Measurements from ENCODE around the gene KLHL29.

KLHL29 gene

DNA sequence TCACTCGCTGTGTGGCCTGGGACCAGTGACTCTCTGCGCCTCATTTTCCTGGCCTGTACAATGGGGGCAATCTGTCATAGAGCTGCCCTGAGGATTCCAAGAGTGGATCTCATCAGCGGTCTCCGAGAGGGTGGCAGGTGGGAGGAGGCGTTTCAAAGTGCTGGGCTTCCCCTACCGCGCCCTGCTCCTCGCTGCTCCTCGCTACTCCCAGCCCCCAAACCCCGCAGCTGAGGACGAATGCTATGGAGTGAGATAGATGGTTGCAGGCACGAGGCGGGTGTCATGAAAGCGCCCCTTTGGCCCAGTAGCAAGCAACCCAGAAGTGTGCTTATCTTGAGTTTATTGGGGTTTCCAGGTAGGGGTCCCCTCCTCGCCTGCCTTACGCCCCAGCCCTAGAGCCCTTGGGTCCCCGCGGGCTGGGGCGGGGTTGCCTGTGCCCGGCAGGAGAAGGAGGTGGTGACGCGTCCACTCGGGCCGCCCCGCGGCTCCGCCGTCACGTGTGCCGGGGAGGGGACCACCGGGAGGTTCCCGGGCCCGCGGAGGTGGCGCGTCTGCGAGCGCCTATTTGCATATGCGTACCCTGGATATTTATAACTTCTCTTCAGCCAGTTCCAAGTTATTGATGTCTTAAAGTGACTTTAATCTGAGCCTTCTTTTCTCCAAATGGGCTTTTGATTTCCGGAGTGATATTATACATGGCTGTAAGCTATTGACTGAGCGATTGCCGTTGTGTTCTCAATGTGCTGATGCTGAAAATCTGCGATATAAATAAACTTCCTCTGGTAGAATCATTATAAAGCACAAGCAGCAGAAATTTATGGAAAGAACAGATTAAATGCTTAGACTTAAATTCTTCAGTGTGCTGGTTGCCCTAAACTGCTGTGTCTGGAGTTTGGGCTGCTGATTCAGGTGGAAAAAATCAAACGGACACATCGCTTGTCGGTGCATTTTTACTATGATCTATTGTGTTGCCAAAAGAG lies 278.3 kb downstream of the KLHL29 start:
- H3K4me3 ChIP-seq (ENCODE audit: low read depth, low read length), result no peak overlapping the region
- TF ChIP-seq, protein P1, sequence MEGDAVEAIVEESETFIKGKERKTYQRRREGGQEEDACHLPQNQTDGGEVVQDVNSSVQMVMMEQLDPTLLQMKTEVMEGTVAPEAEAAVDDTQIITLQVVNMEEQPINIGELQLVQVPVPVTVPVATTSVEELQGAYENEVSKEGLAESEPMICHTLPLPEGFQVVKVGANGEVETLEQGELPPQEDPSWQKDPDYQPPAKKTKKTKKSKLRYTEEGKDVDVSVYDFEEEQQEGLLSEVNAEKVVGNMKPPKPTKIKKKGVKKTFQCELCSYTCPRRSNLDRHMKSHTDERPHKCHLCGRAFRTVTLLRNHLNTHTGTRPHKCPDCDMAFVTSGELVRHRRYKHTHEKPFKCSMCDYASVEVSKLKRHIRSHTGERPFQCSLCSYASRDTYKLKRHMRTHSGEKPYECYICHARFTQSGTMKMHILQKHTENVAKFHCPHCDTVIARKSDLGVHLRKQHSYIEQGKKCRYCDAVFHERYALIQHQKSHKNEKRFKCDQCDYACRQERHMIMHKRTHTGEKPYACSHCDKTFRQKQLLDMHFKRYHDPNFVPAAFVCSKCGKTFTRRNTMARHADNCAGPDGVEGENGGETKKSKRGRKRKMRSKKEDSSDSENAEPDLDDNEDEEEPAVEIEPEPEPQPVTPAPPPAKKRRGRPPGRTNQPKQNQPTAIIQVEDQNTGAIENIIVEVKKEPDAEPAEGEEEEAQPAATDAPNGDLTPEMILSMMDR (IDR thresholded peaks at IDR 0.05; ENCODE audit: low read depth, low read length, missing control alignments), result no peak
- DNase-seq (ENCODE audit: low read depth), result no peak

DNA sequence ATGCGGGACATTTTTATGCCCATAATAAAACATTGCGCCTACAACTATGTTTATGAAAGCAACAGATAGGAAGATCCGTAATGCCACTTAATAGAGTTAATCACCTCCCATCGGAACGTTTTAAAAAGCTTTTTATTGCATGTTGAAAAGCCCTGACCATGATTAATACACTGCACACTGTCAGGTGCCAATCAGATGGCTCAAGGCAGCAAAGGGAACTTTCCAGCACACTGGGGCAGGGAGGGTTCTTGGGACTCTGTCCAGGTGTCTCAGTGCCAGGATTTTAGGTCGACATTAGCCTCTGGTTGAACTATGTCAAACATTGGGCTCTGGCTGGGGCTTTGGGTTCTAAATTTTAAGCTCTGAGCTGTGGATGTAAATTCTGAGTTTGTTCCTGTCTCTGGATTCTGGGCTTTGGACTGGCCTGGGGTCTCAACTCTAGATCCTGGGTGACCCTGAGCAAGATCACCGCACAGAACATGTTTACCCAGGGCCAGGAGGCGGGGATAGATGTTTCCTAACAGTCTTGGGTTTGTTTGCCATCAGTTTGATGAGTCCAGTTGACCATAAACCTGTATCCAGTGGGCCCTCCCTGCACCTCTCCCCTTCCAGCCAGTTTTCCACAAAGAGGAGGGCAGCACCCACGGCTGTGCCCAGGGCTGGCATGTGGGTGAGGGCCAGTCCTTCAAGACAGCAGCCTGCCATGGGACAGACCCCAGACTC lies 279.2 kb downstream of the KLHL29 start:
- H3K4me3 ChIP-seq (ENCODE audit: low read depth, low read length), result no peak overlapping the region
- TF ChIP-seq, protein P1 (IDR thresholded peaks at IDR 0.05; ENCODE audit: low read depth, low read length, missing control alignments), result no peak
- no peak for DNase-seq (ENCODE audit: low read depth)

- H3K4me3 ChIP-seq (ENCODE audit: low read depth, low read length), result no peak overlapping the region
- TF ChIP-seq, protein P1 (IDR thresholded peaks at IDR 0.05; ENCODE audit: low read depth, low read length, missing control alignments), result no peak
- no peak for DNase-seq (ENCODE audit: low read depth)
Observed at GRCh38 chr2:23666241-23666979, 281.4 kb downstream of the KLHL29 start.

DNA sequence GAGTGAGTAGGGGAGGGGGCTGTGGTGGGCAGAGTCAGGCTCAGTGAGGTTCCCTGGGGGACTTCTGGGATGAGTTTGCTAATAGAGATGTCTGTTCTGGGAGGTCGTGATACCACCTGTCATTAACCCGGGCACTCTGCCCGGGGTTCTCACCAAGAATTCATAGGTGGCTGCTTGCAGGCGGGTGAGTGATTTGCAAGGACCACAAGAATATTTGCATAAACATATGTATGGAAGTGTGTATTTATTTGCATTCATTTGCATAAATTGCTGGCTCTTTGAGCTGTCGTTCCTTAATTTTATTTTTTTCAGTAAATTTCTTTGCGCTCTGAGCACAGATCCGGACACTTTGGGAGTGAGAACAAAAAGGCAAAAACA lies 282.0 kb downstream of the KLHL29 start:
- TF ChIP-seq, protein P1 (IDR thresholded peaks at IDR 0.05; ENCODE audit: low read depth, low read length, missing control alignments), result no peak
- H3K4me3 ChIP-seq (ENCODE audit: low read depth, low read length), result no peak overlapping the region
- no peak for DNase-seq (ENCODE audit: low read depth)

GRCh38 chr2:23668756-23669304 lies 283.9 kb downstream of the KLHL29 start:
- DNase-seq (ENCODE audit: low read depth), result no peak
- TF ChIP-seq, protein P1 (IDR thresholded peaks at IDR 0.05; ENCODE audit: low read depth, low read length, missing control alignments), result no peak
- no peak overlapping the region for H3K4me3 ChIP-seq (ENCODE audit: low read depth, low read length)

DNA sequence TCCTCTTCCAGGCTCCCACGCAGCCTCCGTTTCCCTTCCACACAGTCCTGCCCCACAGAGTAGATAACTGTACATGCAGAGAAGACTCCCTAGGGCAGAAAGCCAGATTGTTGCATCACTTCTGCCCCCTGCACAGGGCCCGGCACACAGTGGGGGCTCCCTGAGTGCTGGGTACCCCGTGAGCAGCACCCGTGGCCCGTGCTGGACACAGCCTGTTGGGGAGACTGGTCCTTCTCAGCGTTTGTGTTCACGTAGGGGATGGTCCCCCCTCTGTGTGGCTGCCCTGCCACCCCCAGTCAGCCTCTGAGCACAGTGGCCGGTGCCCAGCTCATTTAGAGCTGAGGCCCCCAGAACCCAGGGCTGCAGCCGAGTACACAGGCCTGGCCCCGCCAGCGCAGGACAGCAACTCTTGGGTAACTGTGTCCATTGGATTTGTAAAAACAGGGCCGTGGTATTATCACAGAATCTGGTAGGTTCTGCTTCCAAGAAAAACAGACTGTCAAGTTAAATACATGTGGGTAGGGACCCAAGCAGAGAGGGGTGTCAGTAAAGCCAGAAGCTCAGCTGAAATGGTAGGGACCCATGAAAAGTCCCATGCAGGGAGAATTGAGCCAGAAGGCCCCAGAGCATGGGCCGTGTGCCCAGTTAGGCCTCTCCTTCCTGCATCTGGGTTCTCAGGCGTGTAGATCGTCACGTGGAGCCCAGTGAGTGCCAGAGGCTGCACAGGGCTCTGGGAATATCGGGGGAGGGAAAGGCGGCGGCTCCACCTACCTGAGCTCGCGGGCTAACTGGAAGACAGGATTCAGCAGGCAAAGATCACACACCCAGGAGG lies 284.6 kb downstream of the KLHL29 start:
- DNase-seq (ENCODE audit: low read depth), result no peak
- H3K4me3 ChIP-seq (ENCODE audit: low read depth, low read length), result no peak overlapping the region
- TF ChIP-seq, protein P1 (IDR thresholded peaks at IDR 0.05; ENCODE audit: low read depth, low read length, missing control alignments), result no peak
